GM12801 (cell line): Measurements from ENCODE around the gene HDHD2.

Experiments used
- CTCF ChIP-seq: IDR thresholded peaks from one replicate; pipeline ENCODE4 v1.5.1; 2011; ENCODE audit warnings: control low read depth; ENCODE audit not compliant: insufficient read length; ENCODE audit errors: extremely low read depth

The HDHD2 gene

DNA sequence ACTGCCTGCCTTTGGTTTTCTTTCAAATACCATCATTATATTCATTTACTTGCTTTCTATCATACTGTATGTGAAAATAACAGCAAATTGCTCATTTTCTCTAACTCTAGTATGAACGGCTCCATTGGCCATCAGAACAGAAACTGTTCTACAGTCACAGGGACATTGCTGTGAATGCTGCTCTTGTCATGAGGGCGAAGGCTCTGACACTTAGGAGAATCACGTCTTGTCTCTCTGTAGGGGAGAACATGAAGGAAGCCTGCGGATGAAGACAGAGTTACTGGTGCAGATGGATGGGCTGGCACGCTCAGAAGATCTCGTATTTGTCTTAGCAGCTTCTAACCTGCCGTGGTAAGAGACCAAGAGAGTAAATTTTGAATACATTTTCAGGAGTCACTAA, 73.2 kb downstream of the HDHD2 start:
- no peak for TF ChIP-seq CTCF

DNA sequence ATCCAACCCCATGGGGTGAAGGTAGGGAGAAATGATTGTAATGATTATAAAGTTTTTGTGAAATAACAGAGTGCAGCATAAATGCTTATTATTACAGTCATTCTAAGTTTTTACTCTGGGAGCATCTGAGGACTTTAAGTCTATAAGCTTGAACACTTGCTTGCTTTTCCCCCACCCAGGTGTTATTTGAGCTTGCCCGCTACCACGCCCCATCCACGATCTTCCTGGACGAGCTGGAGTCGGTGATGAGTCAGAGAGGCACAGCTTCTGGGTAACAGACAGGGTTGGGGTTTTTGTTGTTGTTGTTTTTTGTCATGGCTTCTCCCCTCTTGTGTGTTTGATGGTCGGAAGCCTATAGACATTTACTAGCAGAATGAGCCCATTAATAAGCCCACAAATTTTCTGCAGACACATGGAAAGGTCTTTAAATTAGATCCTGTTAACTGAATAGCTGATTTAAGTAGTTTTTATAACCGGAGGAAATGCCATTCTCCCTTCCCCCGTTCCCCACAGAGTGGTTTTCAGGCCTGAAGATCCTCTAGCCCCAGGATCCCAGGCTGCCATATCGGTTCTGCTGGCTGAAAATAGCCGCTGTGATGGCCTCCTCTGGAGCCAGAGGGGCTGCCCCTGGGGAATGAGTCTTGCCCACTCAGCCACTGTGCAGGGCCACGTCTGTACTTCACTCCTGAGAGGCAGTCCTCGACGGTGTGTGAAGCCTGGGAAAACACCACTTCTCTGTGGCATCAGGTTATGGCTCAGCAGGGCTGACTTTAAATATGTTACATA, 75.0 kb downstream of the HDHD2 start:
- no peak for TF ChIP-seq CTCF

DNA sequence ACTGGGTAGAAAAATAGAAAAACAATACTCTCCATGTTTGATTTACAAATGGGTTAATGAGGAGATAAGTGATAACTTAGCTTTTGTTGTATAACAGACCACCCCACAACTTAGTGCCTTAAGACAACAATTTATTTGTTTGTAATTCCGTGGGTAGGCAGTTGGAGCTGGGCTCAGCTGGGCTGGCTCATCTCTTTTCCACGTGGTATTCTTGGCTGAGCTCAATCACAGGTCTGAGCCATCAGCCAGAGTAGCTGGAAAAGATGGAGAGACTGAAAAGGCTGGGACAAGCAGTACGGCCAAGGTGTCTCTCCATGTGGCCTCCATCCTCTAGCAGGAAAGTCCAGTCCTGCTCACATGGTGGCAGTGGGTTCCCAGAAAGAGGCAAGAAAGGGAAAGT, 82.7 kb downstream of the HDHD2 start:
- TF ChIP-seq CTCF = no peak

GRCh38 chr18:47063096-47063495, 87.2 kb downstream of the HDHD2 start:
- no peak for TF ChIP-seq CTCF

DNA sequence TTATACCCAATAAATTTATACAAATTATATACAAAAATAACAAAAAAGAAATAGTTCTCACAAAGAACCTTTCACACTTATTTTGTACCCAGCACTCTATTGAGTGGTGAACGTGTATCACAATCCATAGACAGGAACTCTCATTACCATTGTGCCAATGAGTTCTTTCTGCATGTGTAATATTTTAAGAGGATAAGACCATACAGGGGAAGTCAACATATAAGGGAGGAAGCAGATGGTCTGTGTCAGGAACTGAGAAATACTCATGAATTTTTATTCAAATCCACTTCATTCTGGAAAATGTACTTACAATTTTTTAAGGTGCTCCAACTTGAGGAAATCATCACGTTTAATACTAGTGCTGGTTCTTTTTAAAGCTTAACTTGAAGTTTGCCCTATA, 87.8 kb downstream of the HDHD2 start:
- no peak for TF ChIP-seq CTCF
